Duodenal mucosa (tissue), 2 donors: ENCODE data around the gene CYTH2.

ENCODE experiments used
- H3K27ac ChIP-seq: one replicate; pipeline ENCODE4 v1.7.0; 2013; ENCODE audit warnings: low read depth, low read length
- H3K27me3 ChIP-seq, 2 donors: one replicate each; pipeline ENCODE4 v1.7.0; 2013; ENCODE audit warnings: low read length in 2 of 2, control low read depth in 1 of 2; ENCODE audit not compliant: insufficient read depth in 2 of 2, control insufficient read depth in 1 of 2
- H3K36me3 ChIP-seq, 2 donors: one replicate each; pipeline ENCODE4 v1.7.0; 2013; ENCODE audit warnings: low read length in 2 of 2, control low read depth in 1 of 2; ENCODE audit not compliant: insufficient read depth in 2 of 2, control insufficient read depth in 1 of 2
- H3K4me1 ChIP-seq, 2 donors: one replicate each; pipeline ENCODE4 v1.7.0; 2013; ENCODE audit warnings: low read length in 2 of 2, control low read depth in 1 of 2; ENCODE audit not compliant: insufficient read depth in 2 of 2, control insufficient read depth in 1 of 2
- H3K4me3 ChIP-seq, 2 donors: one replicate each; pipeline ENCODE4 v1.7.0; 2013; ENCODE audit warnings: low read length in 2 of 2, low read depth in 1 of 2
- H3K9ac ChIP-seq, 2 donors: one replicate each; pipeline ENCODE4 v1.7.0; 2013; ENCODE audit warnings: low read length in 2 of 2, low read depth in 1 of 2
- H3K9me3 ChIP-seq, 2 donors: one replicate each; pipeline ENCODE4 v1.7.0; 2013; ENCODE audit warnings: low read length in 2 of 2, control low read depth in 1 of 2; ENCODE audit not compliant: control insufficient read depth in 1 of 2

Gene CYTH2

GRCh38 chr19:48524732-48525131 is 55.6 kb downstream of the CYTH2 start:
- Histone ChIP-seq H3K27ac (no peak overlapping the region), H3K9ac (no peak overlapping the region), H3K4me1 (no peaks in the 10 kb centered on the region), H3K27me3 (no peaks in the 10 kb centered on the region), H3K9me3 (peaks cover 12 to 24% of the 10 kb centered on the region in 2 donors), H3K36me3 (no peaks in the 10 kb centered on the region), H3K4me3 (no peak overlapping the region)

- H3K9me3 ChIP-seq, result peaks cover 10 to 22% of the 10 kb centered on the region in 2 donors
Observed at GRCh38 chr19:48529156-48529555, 60.0 kb downstream of the CYTH2 start.

GRCh38 chr19:48530066-48530720 is 61.0 kb downstream of the CYTH2 start:
- Histone ChIP-seq H3K27me3 (no peaks in the 10 kb centered on the region), H3K27ac (no peak overlapping the region), H3K4me3 (no peak overlapping the region), H3K36me3 (no peaks in the 10 kb centered on the region), H3K9me3 (peaks cover 8 to 18% of the 10 kb centered on the region in 2 donors), H3K4me1 (no peaks in the 10 kb centered on the region), H3K9ac (no peak overlapping the region)

More at GRCh38 chr19:48529156-48529555, 60.0 kb downstream of the CYTH2 start:
- Histone ChIP-seq H3K4me3 (no peak overlapping the region), H3K9ac (no peak overlapping the region), H3K27ac (no peak overlapping the region), H3K27me3 (no peaks in the 10 kb centered on the region), H3K4me1 (no peaks in the 10 kb centered on the region), H3K36me3 (no peaks in the 10 kb centered on the region)

GRCh38 chr19:48530770-48531169 is 61.6 kb downstream of the CYTH2 start:
- no peaks in the 10 kb centered on the region for H3K27me3 ChIP-seq
- H3K4me1 ChIP-seq, result no peaks in the 10 kb centered on the region
- no peak overlapping the region for H3K4me3 ChIP-seq
- H3K9ac ChIP-seq, result no peak overlapping the region
- peaks cover 8 to 18% of the 10 kb centered on the region in 2 donors for H3K9me3 ChIP-seq
- no peak overlapping the region for H3K27ac ChIP-seq
- H3K36me3 ChIP-seq, result no peaks in the 10 kb centered on the region
